Kidney epithelial cell (primary cell): ENCODE measurements around the gene ST3GAL3. TPM values are rescaled to one million over a fixed set of nuclear protein-coding genes. Genes with fewer than 3 reads are reported as not detected.

Experiments used
- DNase-seq: peaks from one replicate; pipeline ENCODE4 v3.0.0-alpha.2; 2010; ENCODE audit warnings: low read depth
- H3K27me3 ChIP-seq: 2 replicates; pipeline ENCODE4 v1.6.0; 2011; ENCODE audit warnings: low read length; ENCODE audit not compliant: control insufficient read depth, insufficient read depth
- H3K36me3 ChIP-seq: 2 replicates; pipeline ENCODE4 v1.5.1; 2011; ENCODE audit warnings: low read length; ENCODE audit not compliant: control insufficient read depth, insufficient read depth
- H3K4me3 ChIP-seq: 2 replicates; pipeline ENCODE4 v1.5.1; 2011; ENCODE audit warnings: low read depth, mild to moderate bottlenecking, control low read depth, low read length
- total RNA-seq: library from RNA; depleted of rRNA; stranded (reverse); fragments of >200 nt; gene quantifications from 2 replicates; pipeline ENCODE4 v1.2.3, GENCODE V29; 2015
- TF ChIP-seq, protein P1 (sequence below): IDR thresholded peaks from 2 replicates; pipeline ENCODE4 v1.5.1; 2011; ENCODE audit warnings: mild to moderate bottlenecking, moderate library complexity, low read length, control low read depth, inconsistent platforms; ENCODE audit not compliant: insufficient read depth, poor library complexity, severe bottlenecking

Gene ST3GAL3
- total RNA-seq, 1 donor from 2014 or later = 15.0 TPM

DNA sequence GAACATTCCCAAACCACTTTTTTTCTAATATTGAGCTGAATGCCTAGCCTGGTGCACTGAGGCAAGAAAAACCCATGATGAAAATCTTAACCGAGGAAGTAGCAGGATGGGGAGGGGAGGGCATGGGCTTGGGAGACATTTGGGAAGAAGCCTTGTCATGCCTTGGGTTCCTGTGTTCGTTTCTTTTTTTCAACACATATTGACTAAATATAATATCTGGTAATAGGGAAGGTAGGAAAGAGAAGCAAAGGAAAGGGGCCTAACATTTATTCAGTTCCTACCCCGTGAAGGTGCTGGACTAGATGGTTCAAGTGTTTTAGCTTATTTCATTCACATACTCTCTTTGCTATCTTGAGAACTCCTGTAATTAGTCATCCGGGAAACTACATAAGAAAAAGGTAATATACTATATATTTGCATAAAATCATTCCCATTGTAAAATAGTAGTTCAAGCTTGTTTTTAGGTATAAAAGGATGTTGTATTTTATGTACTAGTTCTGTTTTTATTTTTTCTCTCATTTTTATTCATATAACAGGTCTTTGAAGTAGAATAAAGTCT, 62.1 kb downstream of the ST3GAL3 start:
- no peak overlapping the region for H3K4me3 ChIP-seq
- H3K36me3 ChIP-seq = no peaks in the 10 kb centered on the region
- H3K27me3 ChIP-seq = no peaks in the 10 kb centered on the region
- TF ChIP-seq, protein P1, sequence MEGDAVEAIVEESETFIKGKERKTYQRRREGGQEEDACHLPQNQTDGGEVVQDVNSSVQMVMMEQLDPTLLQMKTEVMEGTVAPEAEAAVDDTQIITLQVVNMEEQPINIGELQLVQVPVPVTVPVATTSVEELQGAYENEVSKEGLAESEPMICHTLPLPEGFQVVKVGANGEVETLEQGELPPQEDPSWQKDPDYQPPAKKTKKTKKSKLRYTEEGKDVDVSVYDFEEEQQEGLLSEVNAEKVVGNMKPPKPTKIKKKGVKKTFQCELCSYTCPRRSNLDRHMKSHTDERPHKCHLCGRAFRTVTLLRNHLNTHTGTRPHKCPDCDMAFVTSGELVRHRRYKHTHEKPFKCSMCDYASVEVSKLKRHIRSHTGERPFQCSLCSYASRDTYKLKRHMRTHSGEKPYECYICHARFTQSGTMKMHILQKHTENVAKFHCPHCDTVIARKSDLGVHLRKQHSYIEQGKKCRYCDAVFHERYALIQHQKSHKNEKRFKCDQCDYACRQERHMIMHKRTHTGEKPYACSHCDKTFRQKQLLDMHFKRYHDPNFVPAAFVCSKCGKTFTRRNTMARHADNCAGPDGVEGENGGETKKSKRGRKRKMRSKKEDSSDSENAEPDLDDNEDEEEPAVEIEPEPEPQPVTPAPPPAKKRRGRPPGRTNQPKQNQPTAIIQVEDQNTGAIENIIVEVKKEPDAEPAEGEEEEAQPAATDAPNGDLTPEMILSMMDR = no peak
- no peak for DNase-seq

DNA sequence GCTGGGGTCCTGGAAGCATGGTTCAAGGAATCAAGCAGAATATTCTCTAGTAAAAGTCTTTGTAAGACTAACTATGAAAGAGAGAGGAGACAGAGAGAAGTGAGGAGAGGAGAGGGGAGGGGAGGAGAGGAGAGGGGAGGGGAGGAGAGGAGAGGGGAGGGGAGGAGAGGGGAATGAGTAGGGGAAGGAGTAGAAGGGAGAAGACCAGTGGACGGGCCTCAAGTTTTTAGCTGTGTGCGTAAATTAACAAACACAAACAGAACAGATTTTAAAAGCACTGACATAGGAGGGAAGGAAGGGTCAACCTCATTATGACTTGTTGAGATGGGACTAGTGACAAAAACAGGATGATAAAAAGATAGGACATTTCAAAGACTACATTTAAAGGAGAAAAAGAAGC, 62.8 kb downstream of the ST3GAL3 start:
- no peak for DNase-seq
- Histone ChIP-seq H3K27me3 (no peaks in the 10 kb centered on the region), H3K36me3 (no peaks in the 10 kb centered on the region), H3K4me3 (no peak overlapping the region)
- TF ChIP-seq, protein P1 = no peak

- TF ChIP-seq, protein P1 = no peak
- no peaks in the 10 kb centered on the region for H3K27me3 ChIP-seq
Measured at GRCh38 chr1:43772978-43773377, 65.6 kb downstream of the ST3GAL3 start.

DNA sequence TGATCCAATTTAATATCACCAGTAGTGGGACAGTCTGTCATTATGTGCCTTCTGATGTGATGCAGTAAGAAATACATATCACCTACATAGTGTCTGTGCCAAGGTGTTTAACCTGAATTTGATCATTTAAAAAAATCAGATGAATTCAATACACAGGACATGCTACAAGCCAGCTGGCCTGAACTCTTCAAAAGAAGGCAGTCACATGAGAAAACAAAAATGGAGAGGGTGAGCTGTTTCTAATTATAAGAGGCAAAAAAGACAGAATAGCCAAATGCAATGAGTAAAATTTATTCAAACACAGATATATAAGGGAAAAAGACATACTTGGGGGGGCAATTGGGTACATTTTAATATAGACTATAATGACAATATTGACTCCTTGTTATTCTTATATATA, 66.5 kb downstream of the ST3GAL3 start:
- TF ChIP-seq, protein P1 = no peak
- Histone ChIP-seq H3K4me3 (no peak overlapping the region), H3K27me3 (no peaks in the 10 kb centered on the region), H3K36me3 (no peaks in the 10 kb centered on the region)
- no peak for DNase-seq

More at GRCh38 chr1:43772978-43773377, 65.6 kb downstream of the ST3GAL3 start:
- H3K4me3 ChIP-seq = no peak overlapping the region
- DNase-seq = no peak
- H3K36me3 ChIP-seq = no peaks in the 10 kb centered on the region

- Histone ChIP-seq H3K27me3 (no peaks in the 10 kb centered on the region), H3K4me3 (no peak overlapping the region), H3K36me3 (no peaks in the 10 kb centered on the region)
- TF ChIP-seq, protein P1 = no peak
- no peak for DNase-seq
Measured at GRCh38 chr1:43774359-43774758, 67.0 kb downstream of the ST3GAL3 start.
